ENCODE data around the gene GABBR2. TPM values are rescaled to one million over a fixed set of nuclear protein-coding genes. Genes with fewer than 3 reads are reported as not detected.

The GABBR2 gene
- total and polyA plus RNA-seq, 9 of the 15 experiments (the other 6 are each of a cell fraction or from before 2014, with no cell fraction given): 0.15 to 1.9 (median 0.32) TPM

DNA sequence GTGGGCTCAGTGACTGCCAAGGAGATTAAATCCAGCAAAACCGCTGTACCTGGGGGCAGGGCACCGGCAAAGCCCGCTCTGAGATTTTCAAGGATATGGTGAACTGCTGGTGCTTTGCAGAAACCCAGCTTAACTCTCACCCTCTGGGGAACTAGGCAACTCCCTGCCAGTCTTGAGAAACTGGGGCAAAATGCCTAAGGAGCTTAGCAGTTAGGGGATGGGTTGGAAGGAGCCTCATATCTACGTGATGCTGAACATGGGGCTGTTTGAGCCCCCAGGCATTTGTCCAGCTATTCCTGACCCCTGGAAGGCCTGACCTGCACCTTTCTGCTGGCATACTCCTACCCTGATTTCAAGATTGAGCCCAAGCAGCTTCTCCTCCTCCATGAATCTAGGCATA lies 344.6 kb downstream of the GABBR2 start:
- FAIRE-seq: no peak
- Histone ChIP-seq H3K9me1 (ENCODE audit: control insufficient read depth, insufficient read depth, low read length) (no peaks in the 10 kb centered on the region), H3K79me2 (ENCODE audit: control insufficient read depth, insufficient read depth, low read length) (no peaks in the 10 kb centered on the region), H3K27me3 (ENCODE audit: control insufficient read depth in 2 of 2, insufficient read depth in 2 of 2, low read length in 2 of 2) (no peaks in the 10 kb centered on the region), H3K9me3 (replicated peaks; ENCODE audit: control insufficient read depth, insufficient read depth, low read depth, low read length) (peaks cover 20% of the 10 kb centered on the region), H3K4me3 (no peak overlapping the region), H3K4me1 (replicated peaks in 1 of 2; ENCODE audit: control insufficient read depth in 2 of 2, insufficient read depth in 2 of 2, low read length in 2 of 2) (peaks cover 10 to 15% of the 10 kb centered on the region in 2 experiments), H3K27ac (ENCODE audit: extremely low read depth, low read depth, low read length) (no peak overlapping the region), H2AFZ (ENCODE audit: low read depth, low read length) (no peak overlapping the region), H4K20me1 (replicated peaks; ENCODE audit: control insufficient read depth, insufficient read depth, low read length) (no peaks in the 10 kb centered on the region), H3K9ac (ENCODE audit: insufficient read depth in 1 of 2, low read depth in 2 of 2, low read length in 2 of 2) (no peak overlapping the region), H3K36me3 (ENCODE audit: control insufficient read depth, insufficient read depth, low read length) (no peaks in the 10 kb centered on the region), H3K4me2 (ENCODE audit: insufficient read depth, low read length) (no peak overlapping the region)
- ChIA-PET CTCF (ENCODE audit: low intra/inter-chr PET ratio) (no interaction called here), POLR2A (no interaction called here)
- no peak for DNase-seq (ENCODE audit: extremely low read depth in 1 of 4, low spot score in 3 of 4)
- 72% methylated on average over 4 of the region's 4 CpGs for WGBS (ENCODE audit: insufficient coverage, low coverage, missing lambda C conversion rate)
- in situ Hi-C loops (cut with MboI): no loop called here
- intact Hi-C loops (cut with micrococcal nuclease): loop anchor here (2.0 kb wide), 1 partner anchor 47 kb away; no protein-coding TSS in a partner anchor
- ATAC-seq: no peak
- no TSS peak for BruUV-seq (replicated peaks)
- TF ChIP-seq ZNF41 (CRISPR knock-in tag; conservative IDR thresholded peaks at IDR 0.05) (no peak), MCM2 (IDR thresholded peaks at IDR 0.05; ENCODE audit: low read depth) (no peak), KDM1A (IDR thresholded peaks at IDR 0.05) (no peak), ZNF583 (CRISPR knock-in tag; IDR thresholded peaks at IDR 0.05) (no peak), SRSF9 (IDR thresholded peaks at IDR 0.05; ENCODE audit: borderline replicate concordance, low read depth, low read length) (no peak), HIVEP1 (CRISPR knock-in tag; IDR thresholded peaks at IDR 0.05) (no peak), TAF7 (tag; IDR thresholded peaks at IDR 0.05) (no peak), LCOR (CRISPR knock-in tag; IDR thresholded peaks at IDR 0.05) (no peak), MYBL2 (IDR thresholded peaks at IDR 0.05; ENCODE audit: low read depth) (no peak), MYBL2 (CRISPR knock-in tag; IDR thresholded peaks at IDR 0.05; ENCODE audit: borderline replicate concordance) (no peak), RNF2 (IDR thresholded peaks at IDR 0.05) (no peak), KAT2B (IDR thresholded peaks at IDR 0.05; ENCODE audit: low read depth, low read length) (no peak), BRCA1 (IDR thresholded peaks at IDR 0.05) (no peak), BRCA1 (CRISPR knock-in tag; IDR thresholded peaks at IDR 0.05) (no peak), OTX1 (CRISPR knock-in tag; IDR thresholded peaks at IDR 0.05) (no peak), ZBTB8A (IDR thresholded peaks at IDR 0.05; ENCODE audit: partially characterized antibody) (no peak)
- TF ChIP-seq, protein P1, sequence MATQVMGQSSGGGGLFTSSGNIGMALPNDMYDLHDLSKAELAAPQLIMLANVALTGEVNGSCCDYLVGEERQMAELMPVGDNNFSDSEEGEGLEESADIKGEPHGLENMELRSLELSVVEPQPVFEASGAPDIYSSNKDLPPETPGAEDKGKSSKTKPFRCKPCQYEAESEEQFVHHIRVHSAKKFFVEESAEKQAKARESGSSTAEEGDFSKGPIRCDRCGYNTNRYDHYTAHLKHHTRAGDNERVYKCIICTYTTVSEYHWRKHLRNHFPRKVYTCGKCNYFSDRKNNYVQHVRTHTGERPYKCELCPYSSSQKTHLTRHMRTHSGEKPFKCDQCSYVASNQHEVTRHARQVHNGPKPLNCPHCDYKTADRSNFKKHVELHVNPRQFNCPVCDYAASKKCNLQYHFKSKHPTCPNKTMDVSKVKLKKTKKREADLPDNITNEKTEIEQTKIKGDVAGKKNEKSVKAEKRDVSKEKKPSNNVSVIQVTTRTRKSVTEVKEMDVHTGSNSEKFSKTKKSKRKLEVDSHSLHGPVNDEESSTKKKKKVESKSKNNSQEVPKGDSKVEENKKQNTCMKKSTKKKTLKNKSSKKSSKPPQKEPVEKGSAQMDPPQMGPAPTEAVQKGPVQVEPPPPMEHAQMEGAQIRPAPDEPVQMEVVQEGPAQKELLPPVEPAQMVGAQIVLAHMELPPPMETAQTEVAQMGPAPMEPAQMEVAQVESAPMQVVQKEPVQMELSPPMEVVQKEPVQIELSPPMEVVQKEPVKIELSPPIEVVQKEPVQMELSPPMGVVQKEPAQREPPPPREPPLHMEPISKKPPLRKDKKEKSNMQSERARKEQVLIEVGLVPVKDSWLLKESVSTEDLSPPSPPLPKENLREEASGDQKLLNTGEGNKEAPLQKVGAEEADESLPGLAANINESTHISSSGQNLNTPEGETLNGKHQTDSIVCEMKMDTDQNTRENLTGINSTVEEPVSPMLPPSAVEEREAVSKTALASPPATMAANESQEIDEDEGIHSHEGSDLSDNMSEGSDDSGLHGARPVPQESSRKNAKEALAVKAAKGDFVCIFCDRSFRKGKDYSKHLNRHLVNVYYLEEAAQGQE (IDR thresholded peaks at IDR 0.05; ENCODE audit: borderline replicate concordance): no peak
- TF ChIP-seq, protein P1 (CRISPR knock-in tag; IDR thresholded peaks at IDR 0.05; ENCODE audit: low read depth): no peak

Data from K562 (cell line).